DOHH2 (cell line): Measurements from ENCODE around the gene WAS.
"Not testable (repeated sequence)": the region's sequence is repeated elsewhere in the genome, so short reads cannot be mapped to it uniquely, and the experiment has no call there.

Source experiments
- EZH2phosphoT487 ChIP-seq: fragments of 200-600 bp; sonication (generic); IDR thresholded peaks from 2 replicates; pipeline ENCODE4 v1.6.1; 2017; ENCODE audit warnings: borderline replicate concordance, mild to moderate bottlenecking, antibody characterized with exemption, low read length, moderate library complexity, mixed read lengths
- TF ChIP-seq, protein P1 (sequence below): fragments of 200-600 bp; sonication (generic); IDR thresholded peaks from one replicate; pipeline ENCODE4 v1.5.1; 2014; ENCODE audit warnings: antibody characterized with exemption, mild to moderate bottlenecking, low read depth, low read length; ENCODE audit not compliant: poor library complexity, severe bottlenecking

DNA sequence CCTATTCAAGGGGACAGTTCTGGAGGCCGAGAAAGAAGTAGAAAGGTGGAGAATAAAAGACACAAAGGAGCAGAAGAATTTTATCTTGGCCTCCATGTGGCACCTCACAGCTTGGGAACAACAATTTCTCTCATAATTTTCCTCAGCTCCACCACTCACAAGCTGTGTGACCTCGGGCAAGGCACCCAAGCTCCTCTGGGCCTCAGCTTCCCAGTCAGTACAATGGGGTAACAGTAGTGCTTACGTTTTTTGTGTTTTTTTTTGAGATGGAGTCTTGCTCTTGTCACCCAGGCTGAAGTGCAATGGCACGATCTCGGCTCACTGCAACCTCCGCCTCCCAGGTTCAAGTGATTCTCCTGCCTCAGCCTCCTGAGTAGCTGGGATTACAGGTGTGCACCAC lies 2.7 kb upstream of the WAS start:
- TF ChIP-seq, protein P1, sequence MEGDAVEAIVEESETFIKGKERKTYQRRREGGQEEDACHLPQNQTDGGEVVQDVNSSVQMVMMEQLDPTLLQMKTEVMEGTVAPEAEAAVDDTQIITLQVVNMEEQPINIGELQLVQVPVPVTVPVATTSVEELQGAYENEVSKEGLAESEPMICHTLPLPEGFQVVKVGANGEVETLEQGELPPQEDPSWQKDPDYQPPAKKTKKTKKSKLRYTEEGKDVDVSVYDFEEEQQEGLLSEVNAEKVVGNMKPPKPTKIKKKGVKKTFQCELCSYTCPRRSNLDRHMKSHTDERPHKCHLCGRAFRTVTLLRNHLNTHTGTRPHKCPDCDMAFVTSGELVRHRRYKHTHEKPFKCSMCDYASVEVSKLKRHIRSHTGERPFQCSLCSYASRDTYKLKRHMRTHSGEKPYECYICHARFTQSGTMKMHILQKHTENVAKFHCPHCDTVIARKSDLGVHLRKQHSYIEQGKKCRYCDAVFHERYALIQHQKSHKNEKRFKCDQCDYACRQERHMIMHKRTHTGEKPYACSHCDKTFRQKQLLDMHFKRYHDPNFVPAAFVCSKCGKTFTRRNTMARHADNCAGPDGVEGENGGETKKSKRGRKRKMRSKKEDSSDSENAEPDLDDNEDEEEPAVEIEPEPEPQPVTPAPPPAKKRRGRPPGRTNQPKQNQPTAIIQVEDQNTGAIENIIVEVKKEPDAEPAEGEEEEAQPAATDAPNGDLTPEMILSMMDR = not testable (repeated sequence)
- not testable (repeated sequence) for TF ChIP-seq EZH2phosphoT487
